Transverse colon (tissue), 4 donors: ENCODE results near the gene SDSL. TPM values are rescaled to one million over a fixed set of nuclear protein-coding genes. Genes with fewer than 3 reads are reported as not detected.

ENCODE experiments used
- DNase-seq: peaks from one replicate; pipeline ENCODE4 v3.0.0-alpha.2; 2019
- H3K27ac ChIP-seq, 4 donors: fragments of 200-600 bp; sonication (generic); 2 replicates each; pipeline ENCODE4 v1.5.1; 2016 to 2018; ENCODE audit warnings: inconsistent platforms in 4 of 4
- H3K27me3 ChIP-seq: fragments of 200-600 bp; sonication (generic); 2 replicates; pipeline ENCODE4 v1.5.1; 2017; ENCODE audit warnings: inconsistent platforms
- H3K36me3 ChIP-seq, 4 donors: fragments of 200-600 bp; sonication (generic); 2 replicates each; pipeline ENCODE4 v1.5.1; 2017 to 2019; ENCODE audit warnings: inconsistent platforms in 4 of 4
- H3K4me1 ChIP-seq, 4 donors: fragments of 200-600 bp; sonication (generic); 2 replicates each; pipeline ENCODE4 v1.5.1; 2017 to 2020; ENCODE audit warnings: inconsistent platforms in 4 of 4
- H3K4me3 ChIP-seq, 4 donors: fragments of 200-600 bp; sonication (generic); 1 replicate in 1 of 4; 2 replicates in 3 of 4; pipeline versions ENCODE4 v1.5.1 to v1.6.1; 2017 to 2019; ENCODE audit warnings: inconsistent platforms in 4 of 4
- H3K9me3 ChIP-seq, 2 donors: fragments of 200-600 bp; sonication (generic); 2 replicates each; pipeline ENCODE4 v1.5.1; 2017 to 2019; ENCODE audit warnings: inconsistent platforms in 2 of 2
- EP300 ChIP-seq: sonication (generic); formaldehyde crosslinking; IDR thresholded peaks from one replicate; pipeline ENCODE4 v1.6.1; 2017; ENCODE audit warnings: antibody characterized with exemption, low read depth
- POLR2A ChIP-seq: fragments of 450-650 bp; IDR thresholded peaks from one replicate; pipeline ENCODE4 v1.6.1; 2016; ENCODE audit warnings: antibody characterized with exemption, mild to moderate bottlenecking, moderate library complexity
- POLR2AphosphoS5 ChIP-seq, 3 donors: sonication (generic); formaldehyde crosslinking; IDR thresholded peaks; one replicate each; pipeline ENCODE4 v1.6.1; 2016; ENCODE audit warnings: antibody characterized with exemption in 3 of 3
- WGBS, 2 donors: methylation state at CpG; one replicate each; pipeline ENCODE4 v1.1.5; 2018; ENCODE audit warnings: low coverage in 1 of 2; 5-methylcytosine and 5-hydroxymethylcytosine counted together
- in situ Hi-C, 4 donors: fragments of 200-750 bp; cut with MboI; loops; one replicate each; pipeline versions ENCODE4 v1.15.0 to v1.15.1; 2017; ENCODE audit warnings: low sequenced_read_pairs in 3 of 4, low pct_ligation_motif_present in 1 of 4, low pct_unique_long_range_greater_than_20kb in 1 of 4
- intact Hi-C: fragments of 100-400 bp; cut with DNase I; formaldehyde crosslinking; loops from one replicate; pipeline ENCODE4 v1.15.1; 2023; ENCODE audit warnings: low total_unique reads
- total RNA-seq, 4 donors: library from RNA; depleted of rRNA; stranded (reverse); fragments of >200 nt; gene quantifications; one replicate each; pipeline ENCODE4 v1.1.0, GENCODE V29; 2016
- TF ChIP-seq, protein P1 (sequence below), 5 experiments: fragments of 200-600 bp in 3 of 5; fragments of 450-650 bp in 2 of 5; sonication (generic) in 3 of 5; IDR thresholded peaks; 1 replicate in 2 of 5; 2 replicates in 3 of 5; pipeline ENCODE4 v1.5.1; 2016 to 2017; ENCODE audit warnings: antibody characterized with exemption in 5 of 5, inconsistent platforms in 3 of 5, mild to moderate bottlenecking in 2 of 5, moderate library complexity in 1 of 5

SDSL gene
- total RNA-seq, 4 donors from 2014 or later: 7.4 to 16.8 (median 13.1) TPM

DNA sequence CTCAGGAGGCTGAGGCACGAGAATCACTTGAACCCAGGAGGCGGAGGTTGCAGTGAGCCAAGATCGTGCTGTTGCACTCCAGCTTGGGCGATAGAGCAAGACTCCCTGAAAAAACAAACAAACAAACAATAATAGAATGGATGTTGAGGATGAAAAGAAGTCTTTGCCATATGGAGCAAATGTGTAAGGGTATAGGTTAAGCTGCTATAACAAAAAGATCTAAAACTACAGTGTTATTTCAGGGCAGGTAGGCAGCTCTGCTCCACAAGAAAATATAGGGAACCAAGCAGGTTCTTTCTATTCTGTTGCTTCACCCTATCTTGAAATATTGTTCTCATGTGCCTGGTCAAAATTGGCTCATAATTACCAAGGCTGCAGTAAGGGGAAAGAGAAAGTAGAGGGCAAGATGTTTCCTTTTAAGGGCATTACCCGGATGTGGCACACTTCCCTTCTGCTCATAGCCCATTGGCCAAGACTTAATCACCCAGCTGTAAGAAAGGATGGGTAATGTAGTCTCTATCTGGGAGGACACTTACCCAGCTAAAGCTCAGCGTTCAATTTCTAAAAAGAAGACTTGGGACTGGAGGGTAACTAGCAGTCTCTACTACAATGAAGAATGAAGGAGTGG, 23.5 kb downstream of the SDSL start:
- WGBS, 2 donors: 79 to 90% methylated on average over 4 to 6 of the region's 6 CpGs
- intact Hi-C loops: no loop called here
- in situ Hi-C loops: loop anchor here in 2 of 4 donors (25.0 kb wide), 1 partner anchor 467 kb away; no protein-coding TSS in a partner anchor
- no peak for TF ChIP-seq POLR2AphosphoS5 (IDR thresholded peaks at IDR 0.05)
- no peak for TF ChIP-seq POLR2A
- no peak for TF ChIP-seq EP300
- TF ChIP-seq, protein P1, sequence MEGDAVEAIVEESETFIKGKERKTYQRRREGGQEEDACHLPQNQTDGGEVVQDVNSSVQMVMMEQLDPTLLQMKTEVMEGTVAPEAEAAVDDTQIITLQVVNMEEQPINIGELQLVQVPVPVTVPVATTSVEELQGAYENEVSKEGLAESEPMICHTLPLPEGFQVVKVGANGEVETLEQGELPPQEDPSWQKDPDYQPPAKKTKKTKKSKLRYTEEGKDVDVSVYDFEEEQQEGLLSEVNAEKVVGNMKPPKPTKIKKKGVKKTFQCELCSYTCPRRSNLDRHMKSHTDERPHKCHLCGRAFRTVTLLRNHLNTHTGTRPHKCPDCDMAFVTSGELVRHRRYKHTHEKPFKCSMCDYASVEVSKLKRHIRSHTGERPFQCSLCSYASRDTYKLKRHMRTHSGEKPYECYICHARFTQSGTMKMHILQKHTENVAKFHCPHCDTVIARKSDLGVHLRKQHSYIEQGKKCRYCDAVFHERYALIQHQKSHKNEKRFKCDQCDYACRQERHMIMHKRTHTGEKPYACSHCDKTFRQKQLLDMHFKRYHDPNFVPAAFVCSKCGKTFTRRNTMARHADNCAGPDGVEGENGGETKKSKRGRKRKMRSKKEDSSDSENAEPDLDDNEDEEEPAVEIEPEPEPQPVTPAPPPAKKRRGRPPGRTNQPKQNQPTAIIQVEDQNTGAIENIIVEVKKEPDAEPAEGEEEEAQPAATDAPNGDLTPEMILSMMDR (IDR thresholded peaks at IDR 0.05): no peak
- Histone ChIP-seq H3K9me3 (no peaks in the 10 kb centered on the region), H3K36me3 (no peaks in the 10 kb centered on the region), H3K4me1 (no peaks in the 10 kb centered on the region), H3K27ac (no peak overlapping the region), H3K27me3 (peaks cover 20% of the 10 kb centered on the region), H3K4me3 (no peak overlapping the region)
- DNase-seq: no peak

GRCh38 chr12:113448873-113449272, 26.7 kb downstream of the SDSL start:
- 11 to 36% methylated on average over 4 to 7 of the region's 7 CpGs for WGBS, 2 donors

GRCh38 chr12:113449299-113449698, 27.1 kb downstream of the SDSL start:
- H3K9me3 ChIP-seq: no peaks in the 10 kb centered on the region
- H3K27ac ChIP-seq: no peak overlapping the region
- H3K27me3 ChIP-seq: peaks cover 25% of the 10 kb centered on the region
- intact Hi-C loops (no loop called here), in situ Hi-C loops (loop anchor here in 2 of 4 donors (25.0 kb wide), 1 partner anchor 463 kb away; no protein-coding TSS in a partner anchor)
- no peak overlapping the region for H3K4me3 ChIP-seq
- WGBS, 2 donors: 88 to 92% methylated on average over 2 of the region's 2 CpGs
- DNase-seq: no peak
- no peaks in the 10 kb centered on the region for H3K4me1 ChIP-seq
- no peaks in the 10 kb centered on the region for H3K36me3 ChIP-seq
- TF ChIP-seq POLR2A: no peak
- no peak for TF ChIP-seq POLR2AphosphoS5 (IDR thresholded peaks at IDR 0.05)
- TF ChIP-seq, protein P1 (IDR thresholded peaks at IDR 0.05): no peak
- TF ChIP-seq EP300: no peak

More at GRCh38 chr12:113448873-113449272, 26.7 kb downstream of the SDSL start:
- Histone ChIP-seq H3K27me3 (peaks cover 20% of the 10 kb centered on the region), H3K4me1 (no peaks in the 10 kb centered on the region), H3K4me3 (no peak overlapping the region), H3K36me3 (no peaks in the 10 kb centered on the region), H3K27ac (no peak overlapping the region), H3K9me3 (no peaks in the 10 kb centered on the region)
- no peak for TF ChIP-seq POLR2AphosphoS5 (IDR thresholded peaks at IDR 0.05)
- no peak for TF ChIP-seq EP300
- in situ Hi-C loops (loop anchor here in 2 of 4 donors (25.0 kb wide), 1 partner anchor 463 kb away; no protein-coding TSS in a partner anchor), intact Hi-C loops (no loop called here)
- no peak for DNase-seq

DNA sequence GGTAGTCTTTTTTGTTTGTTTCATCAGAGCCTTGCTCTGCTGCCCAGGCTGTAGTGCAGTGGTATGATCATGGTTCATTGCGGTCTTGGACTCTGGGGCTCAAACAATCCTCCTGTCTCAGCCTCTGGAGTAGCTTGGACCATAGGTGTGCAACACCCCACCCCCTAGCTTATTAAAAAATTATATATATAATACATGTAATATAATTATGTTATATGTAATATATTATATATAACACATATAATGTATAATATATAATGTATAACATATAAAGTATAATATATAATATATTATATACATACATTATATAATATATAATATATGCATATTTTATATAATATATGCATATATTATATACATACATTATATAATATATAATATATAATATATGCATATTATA, 27.7 kb downstream of the SDSL start:
- 95 to 100% methylated on average over 1 of the region's 1 CpG for WGBS, 2 donors
- TF ChIP-seq, protein P1 (IDR thresholded peaks at IDR 0.05): no peak
- TF ChIP-seq EP300 (no peak), POLR2AphosphoS5 (IDR thresholded peaks at IDR 0.05) (no peak), POLR2A (no peak)
- no peak for DNase-seq
- Histone ChIP-seq H3K4me3 (no peak overlapping the region), H3K27ac (no peak overlapping the region), H3K4me1 (no peaks in the 10 kb centered on the region), H3K9me3 (no peaks in the 10 kb centered on the region), H3K36me3 (no peaks in the 10 kb centered on the region), H3K27me3 (peaks cover 29% of the 10 kb centered on the region)
- intact Hi-C loops (no loop called here), in situ Hi-C loops (loop anchor here (25.0 kb wide), 1 partner anchor 462 kb away; no protein-coding TSS in a partner anchor)
